PC-9 (cell line): ENCODE measurements around the gene ZNRF3.

ENCODE experiments used
- EZH2 ChIP-seq: fragments of 200-600 bp; sonication (generic); IDR thresholded peaks from 2 replicates; pipeline ENCODE4 v1.8.0; 2017; ENCODE audit warnings: antibody characterized with exemption, low read depth
- TF ChIP-seq, protein P1 (sequence below): fragments of 200-600 bp; sonication (generic); conservative IDR thresholded peaks from 2 replicates; pipeline ENCODE4 v1.6.1; 2017; ENCODE audit warnings: mixed run types, antibody characterized with exemption, mild to moderate bottlenecking, moderate library complexity

DNA sequence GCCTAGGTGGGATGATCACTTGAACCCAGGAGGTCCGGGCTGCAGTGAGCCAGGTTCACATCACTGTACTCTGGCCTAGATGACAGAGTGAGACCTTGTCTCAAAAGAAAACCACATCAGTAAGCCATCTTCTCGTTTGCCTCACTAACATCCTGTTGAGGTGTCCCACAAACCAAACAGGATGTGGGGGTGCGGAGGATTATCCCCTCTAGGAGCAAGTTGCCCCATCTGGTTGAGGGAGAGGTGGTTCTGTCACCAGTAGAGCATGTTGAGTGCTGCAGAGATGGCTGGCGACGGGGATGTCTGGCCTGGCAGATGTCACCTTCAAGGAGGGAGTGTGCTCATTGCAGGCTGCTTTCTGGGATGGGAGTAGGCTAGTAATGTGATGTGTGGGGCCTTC lies 72.4 kb downstream of the ZNRF3 start:
- TF ChIP-seq, protein P1, sequence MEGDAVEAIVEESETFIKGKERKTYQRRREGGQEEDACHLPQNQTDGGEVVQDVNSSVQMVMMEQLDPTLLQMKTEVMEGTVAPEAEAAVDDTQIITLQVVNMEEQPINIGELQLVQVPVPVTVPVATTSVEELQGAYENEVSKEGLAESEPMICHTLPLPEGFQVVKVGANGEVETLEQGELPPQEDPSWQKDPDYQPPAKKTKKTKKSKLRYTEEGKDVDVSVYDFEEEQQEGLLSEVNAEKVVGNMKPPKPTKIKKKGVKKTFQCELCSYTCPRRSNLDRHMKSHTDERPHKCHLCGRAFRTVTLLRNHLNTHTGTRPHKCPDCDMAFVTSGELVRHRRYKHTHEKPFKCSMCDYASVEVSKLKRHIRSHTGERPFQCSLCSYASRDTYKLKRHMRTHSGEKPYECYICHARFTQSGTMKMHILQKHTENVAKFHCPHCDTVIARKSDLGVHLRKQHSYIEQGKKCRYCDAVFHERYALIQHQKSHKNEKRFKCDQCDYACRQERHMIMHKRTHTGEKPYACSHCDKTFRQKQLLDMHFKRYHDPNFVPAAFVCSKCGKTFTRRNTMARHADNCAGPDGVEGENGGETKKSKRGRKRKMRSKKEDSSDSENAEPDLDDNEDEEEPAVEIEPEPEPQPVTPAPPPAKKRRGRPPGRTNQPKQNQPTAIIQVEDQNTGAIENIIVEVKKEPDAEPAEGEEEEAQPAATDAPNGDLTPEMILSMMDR = no peak
- no peak for TF ChIP-seq EZH2
